OCI-M1 (cell line): ENCODE data around the gene MYO1E.

ENCODE experiments used
- DNase-seq: peaks from one replicate; lab custom pipeline; 2025; lab: John Stamatoyannopoulos, UW

The MYO1E gene

GRCh38 chr15:59259137-59259943, 113.3 kb downstream of the MYO1E start:
- no peak for DNase-seq

GRCh38 chr15:59258317-59258716, 114.4 kb downstream of the MYO1E start:
- DNase-seq = no peak

DNA sequence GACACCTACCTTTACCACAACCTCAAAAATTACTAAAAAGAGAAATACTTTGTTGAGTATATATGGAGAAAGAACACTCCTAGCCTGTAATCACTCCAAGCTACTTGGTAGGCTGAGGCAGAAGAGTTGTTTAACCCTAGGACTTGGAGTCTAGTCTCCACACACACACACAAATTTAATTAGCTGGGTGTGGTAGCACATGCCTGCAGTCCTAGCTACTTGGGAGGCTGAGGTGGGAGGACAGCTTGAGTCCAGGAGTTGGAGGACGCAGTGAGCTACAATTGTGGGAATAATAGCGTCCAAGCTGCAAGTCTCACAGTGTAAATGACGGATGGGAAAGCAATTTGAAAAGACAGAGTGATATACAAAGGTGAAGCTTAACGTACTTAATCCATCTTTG, 115.5 kb downstream of the MYO1E start:
- no peak for DNase-seq

DNA sequence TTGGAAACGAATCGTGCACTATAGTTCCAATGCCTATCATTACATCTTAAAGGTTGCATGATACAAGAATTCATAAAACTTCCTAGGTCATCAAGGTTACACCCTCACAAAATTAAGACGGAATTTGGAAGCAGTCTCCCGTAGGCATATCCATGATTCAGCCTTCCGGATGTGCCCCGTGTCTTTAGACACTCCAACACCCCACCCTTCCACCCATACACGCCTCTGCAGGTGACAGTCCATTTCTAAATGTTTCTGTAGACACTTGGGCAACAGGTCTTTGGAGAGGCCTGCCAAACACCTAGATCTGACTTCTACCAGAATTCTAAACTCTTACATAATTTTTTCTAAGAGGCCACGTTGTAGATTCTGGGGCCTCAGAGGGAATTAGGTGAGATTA, 116.2 kb downstream of the MYO1E start:
- DNase-seq = no peak

DNA sequence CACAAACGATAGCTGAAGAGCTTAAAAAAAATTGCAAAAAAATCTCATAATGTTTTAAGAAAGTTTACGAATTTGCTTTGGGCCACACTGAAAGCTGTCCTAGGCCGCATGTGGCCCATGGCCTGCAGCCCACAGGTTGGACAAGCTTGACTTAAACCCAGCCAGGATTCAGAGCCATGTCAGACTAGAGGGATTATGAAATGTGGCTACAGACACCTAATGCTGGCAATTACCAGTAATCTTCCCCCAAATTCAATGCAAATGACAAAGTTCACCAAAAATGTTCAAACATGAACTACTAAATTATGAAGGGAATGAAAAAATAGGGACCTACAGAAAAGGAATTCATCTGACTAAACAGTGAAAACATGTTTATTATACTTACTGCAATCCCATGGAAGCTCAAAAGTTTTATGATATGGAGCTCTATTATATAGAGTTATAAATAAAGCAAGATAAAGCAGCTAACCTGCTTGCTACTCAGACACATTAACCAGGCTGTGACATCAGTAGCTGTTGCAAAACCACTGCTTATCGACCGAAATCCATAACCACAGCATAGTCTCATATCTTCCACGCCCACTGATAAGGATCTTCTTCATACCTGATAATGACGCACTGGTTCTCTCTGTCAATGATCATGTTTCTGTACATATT, 116.9 kb downstream of the MYO1E start:
- peak; percentile 45 for DNase-seq

DNA sequence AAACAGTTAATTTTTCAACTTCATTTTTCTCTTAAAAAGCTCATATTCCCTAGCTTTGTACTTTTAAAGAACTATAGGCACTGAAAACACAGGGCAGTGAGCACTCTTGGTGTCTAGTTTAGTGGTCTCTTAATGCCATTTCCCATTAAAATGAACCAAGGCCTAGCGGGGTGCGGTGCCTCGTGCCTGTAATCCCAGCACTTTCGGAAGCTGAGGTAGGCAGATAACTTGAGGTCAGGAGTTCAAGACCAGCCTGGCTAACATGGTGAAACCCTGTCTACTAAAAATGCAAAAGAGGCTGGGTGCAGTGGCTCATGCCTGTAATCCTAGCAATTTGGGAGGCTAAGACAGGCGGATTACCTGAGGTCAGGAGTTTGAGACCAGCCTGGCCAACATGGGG, 120.5 kb downstream of the MYO1E start:
- no peak for DNase-seq

GRCh38 chr15:59251001-59251845, 121.4 kb downstream of the MYO1E start:
- DNase-seq = no peak

GRCh38 chr15:59250249-59250648, 122.4 kb downstream of the MYO1E start:
- DNase-seq = no peak

DNA sequence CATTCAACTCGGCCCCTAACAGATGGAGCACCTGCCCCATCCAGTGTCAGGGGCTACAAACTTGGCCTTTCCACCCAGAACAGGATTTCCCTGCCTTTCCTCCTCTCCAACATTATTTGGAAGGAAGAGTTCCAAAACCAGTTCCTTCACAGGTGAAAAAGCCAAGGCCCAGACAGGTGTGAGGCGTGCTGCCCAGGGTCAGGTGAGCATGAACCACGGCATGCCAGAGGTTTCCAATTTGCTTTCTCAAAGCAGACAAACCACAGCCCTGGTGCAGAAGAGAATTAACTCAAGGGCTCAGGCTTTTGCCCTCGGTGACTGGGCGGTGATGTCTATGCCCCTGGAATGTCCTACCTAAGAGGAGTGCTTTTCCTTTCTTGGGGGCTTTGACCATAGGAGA, 122.9 kb downstream of the MYO1E start:
- DNase-seq = no peak

GRCh38 chr15:59247364-59247763, 125.3 kb downstream of the MYO1E start:
- peak; percentile 71 for DNase-seq

GRCh38 chr15:59245559-59245958, 127.1 kb downstream of the MYO1E start:
- DNase-seq = no peak

DNA sequence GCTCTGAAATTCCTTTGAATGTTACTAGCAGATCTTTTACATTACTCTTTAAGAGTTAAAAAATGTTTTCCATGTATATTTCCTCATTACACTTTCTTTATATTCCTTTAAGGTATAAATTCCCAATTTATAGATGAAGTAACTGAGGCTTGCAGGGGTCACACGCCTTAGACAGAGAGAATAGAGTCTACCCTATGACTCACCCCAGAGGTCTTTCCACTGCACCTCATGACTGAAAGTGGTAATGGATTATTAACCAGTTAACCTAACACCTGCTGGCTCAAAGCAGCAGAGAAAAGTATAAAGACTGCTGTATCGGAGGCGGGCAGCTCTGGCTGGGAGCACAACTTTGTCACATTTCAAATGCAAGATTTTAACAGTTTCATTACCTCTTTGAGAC, 128.3 kb downstream of the MYO1E start:
- no peak for DNase-seq

DNA sequence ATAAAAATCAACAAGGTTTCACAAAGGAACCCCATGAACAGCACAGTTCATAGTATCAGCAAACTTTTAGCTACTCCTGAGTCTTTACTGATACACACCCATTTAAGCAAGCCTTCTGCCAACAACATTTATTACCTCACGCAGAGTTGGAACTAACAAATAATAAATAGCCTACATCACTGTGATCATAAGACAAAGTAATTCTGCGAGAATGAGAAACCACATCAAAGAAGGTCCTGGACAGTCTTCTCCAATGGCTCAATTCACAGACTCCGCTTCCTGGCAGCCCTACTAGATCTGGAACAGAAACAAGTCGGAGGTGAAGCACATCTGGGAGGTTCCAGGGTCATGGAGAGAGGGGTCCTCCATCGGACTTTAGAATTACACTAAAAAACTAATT, 129.0 kb downstream of the MYO1E start:
- no peak for DNase-seq

DNA sequence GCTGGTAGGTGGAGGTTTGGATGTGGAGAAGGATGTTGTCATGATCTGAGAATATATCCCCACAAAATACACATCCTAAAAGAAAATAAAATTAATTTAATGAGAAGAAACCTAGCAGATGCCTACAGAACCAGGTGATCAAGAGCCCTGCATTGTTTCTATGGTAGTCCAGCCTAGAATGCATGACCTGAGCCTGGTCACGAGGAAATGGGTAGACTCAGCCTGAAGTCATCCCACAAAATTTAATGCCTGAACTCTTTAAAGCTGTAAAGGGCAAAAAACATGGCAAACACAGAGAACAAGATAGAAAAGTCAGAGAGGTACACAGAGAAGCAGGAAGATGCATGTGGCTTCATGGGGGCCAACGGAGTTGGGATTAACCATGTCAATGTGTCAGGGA, 130.0 kb downstream of the MYO1E start:
- DNase-seq = no peak

DNA sequence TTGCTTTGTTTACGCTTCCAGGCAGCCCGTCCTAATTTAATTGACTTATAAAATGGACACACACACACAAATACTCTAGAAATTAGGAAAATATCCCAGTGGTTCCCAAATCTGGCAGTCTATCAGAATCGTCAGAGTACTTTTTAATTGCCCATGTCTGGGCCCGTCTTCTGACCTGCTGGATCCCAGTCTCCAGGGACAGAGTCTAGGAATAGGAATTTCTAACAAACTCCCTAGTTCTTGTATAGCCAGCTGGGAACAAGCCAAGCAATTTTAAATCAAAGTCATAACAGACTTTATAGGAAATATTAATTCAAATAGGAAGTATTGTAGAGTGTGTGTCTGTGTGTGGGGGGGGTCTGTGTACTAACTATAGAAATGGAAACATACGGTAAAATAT, 132.6 kb downstream of the MYO1E start:
- DNase-seq = no peak

DNA sequence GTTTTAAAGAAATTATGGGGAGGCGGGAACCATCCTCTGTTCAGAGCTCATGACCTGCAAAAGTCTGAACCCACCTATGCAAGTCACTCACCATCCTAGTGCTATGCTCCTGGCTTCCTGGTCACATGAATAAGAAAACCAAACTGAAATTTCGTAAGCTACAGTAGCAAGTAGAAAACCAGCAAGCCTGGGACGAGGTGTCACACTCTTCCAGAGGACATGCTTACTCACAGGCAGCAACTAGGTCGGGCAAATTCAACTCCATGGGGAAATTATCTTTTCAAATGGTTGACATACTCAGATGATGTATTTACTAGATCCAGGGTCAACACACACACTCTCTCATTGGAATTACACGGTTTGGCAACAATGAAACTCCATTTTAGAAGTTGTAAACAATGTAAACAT, 134.7 kb downstream of the MYO1E start:
- DNase-seq = no peak

DNA sequence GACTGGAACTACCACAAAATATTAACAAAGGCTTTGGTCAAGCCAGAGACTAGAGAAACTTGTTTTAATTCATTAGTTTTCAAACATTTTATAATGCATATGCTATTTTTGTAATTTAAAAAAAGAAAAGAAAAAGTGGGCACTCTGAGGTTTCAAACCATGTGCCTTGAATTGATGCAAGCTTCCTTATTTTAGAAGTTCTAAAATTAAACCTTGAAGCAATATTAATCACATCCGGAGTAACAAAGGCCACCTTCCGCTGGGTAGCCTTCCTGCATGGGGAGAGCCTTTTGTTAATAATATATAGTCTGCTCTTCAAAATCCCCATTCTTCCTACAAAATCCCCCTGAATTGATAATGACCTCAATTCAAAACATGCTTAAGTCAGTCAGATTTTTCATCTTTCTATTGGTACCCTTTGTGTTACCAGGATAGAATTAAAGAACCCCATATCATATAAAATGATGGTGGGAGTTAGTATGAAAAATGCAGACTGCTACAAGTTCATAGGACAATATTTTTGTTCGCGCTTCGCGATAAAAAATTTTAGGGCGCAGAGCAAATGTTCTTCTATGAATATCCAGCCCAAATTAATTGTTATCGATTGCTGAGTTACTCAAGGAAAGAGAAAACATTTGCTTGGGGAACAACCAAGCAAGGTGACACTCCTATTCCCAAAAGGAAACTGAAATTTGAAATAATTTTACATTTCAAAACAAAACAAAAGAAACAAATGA, 135.4 kb downstream of the MYO1E start:
- DNase-seq = no peak

DNA sequence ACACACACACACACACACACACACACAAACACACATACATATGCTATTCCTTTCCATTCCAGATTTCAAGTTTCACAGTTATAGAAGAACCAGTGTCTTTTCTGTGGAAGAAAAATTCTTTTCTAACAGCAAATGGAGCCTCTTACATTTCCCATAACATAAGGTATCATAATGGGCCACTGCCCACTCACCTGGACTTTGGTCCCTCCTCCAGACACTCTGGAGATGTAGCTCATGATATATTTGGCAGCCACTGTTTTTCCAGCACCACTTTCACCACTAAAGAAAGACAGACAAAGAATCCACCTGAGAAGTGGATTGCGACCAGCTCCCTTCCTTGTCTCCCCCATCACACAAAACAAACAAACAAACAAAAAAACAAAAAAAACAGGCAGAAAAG, 136.3 kb downstream of the MYO1E start:
- DNase-seq = no peak

- DNase-seq = no peak
Measured at GRCh38 chr15:59232476-59232875, 140.2 kb downstream of the MYO1E start.

DNA sequence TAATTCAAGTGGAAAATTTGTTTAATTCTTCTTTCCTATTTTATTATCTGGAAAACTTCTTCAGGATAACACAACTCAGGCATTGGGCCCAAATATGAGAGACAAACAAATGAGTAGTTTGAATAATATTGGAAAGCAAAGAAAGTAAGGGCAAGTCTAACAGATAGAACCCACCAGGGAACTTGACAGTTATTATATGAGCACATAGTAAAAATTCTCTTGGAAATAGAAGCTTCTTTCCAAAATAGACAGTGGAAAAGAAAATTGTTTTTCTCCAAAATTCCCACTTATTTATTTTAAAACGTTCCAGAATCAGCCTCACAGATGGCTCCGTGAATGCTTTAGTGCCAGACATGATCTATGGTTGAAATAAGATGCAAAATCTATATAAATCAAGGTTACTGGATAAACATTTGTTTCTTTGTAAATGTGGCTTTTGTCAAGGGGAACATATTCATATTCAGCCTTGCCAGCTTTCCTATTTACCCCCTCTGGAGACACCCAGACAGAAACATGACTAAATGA, 142.1 kb downstream of the MYO1E start:
- DNase-seq = no peak

DNA sequence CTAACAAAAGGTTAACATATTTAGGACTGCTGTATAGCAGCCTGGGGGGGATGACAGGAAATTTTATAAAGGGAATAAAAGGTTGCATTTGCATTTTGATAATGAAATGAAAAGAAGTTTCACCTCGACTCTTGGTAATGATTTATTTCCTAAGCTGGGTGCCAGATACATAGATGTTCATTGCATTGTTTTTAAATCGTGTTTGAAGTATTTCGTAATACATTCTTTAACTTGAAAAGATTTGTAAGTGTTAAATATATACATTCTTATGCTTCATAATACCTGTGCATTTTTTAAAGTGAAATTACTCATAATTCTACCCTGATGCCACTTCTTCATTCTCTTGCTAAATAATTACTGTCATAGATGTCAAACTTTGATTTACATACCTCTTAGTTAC, 143.2 kb downstream of the MYO1E start:
- no peak for DNase-seq

GRCh38 chr15:59229015-59229414, 143.7 kb downstream of the MYO1E start:
- DNase-seq = no peak
